T-helper 1 cell (primary cell): ENCODE results near the gene ATRNL1.
"Not testable (repeated sequence)": the region's sequence is repeated elsewhere in the genome, so short reads cannot be mapped to it uniquely, and the experiment has no call there.

Source experiments
- DNase-seq, 5 donors: peaks; one replicate each; pipeline ENCODE4 v3.0.0-alpha.2; 2012 to 2020

ATRNL1 gene

DNA sequence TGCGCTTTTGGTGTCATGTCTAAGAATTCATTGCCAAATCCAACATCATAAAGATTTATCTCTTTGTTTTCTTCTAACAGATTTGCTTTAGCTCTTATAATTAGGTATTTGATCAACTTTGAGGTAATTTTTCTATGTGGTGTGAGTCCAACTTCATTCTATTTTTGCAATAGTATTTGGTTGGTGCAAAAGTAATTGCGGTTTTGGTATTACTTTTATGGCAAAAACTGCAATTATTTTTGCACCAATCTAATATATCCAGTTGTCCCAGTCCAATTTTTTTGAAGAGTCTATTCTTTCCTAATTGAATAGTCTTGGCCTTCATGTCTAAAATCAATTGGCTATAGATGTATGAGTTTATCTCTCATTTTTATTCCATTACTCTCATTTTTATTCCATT, 535.5 kb downstream of the ATRNL1 start:
- no peak for DNase-seq

DNA sequence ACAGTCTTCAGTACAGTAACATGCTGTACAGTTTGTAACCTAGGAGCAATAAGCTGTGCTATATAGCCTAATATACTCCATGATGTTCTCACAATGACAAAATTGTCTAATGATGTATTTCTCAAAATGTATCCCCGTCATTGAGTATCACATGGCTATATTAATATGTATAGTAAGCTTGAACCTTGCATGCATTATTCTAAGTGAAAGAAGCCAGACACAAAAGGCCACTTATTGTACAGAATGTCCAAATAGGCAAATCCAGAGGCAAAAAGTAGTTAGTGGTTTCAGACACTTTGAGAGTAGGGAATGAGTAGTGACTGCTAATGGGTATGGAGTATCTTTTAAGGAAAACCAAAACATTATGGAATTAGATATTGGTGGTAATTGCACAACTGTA, 545.1 kb downstream of the ATRNL1 start:
- DNase-seq: no peak

DNA sequence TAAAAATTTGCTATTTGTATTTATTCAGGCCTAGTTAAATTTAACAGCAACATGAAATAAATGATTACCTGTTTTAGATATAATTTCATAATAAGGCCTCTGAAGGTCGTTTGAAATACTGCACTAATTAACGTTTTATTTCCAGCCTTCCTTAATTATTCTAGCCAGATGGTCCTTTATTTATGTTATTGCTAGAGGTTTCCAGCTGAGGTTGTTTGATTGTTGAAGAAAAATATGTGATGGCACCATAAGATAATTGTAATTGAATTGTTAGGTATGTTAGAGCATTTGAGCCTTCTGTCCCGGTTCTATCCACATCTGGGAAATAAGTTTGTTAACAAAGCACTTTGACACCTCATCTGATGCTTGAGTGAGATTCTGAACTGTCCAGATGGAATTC, 556.1 kb downstream of the ATRNL1 start:
- DNase-seq: no peak

DNA sequence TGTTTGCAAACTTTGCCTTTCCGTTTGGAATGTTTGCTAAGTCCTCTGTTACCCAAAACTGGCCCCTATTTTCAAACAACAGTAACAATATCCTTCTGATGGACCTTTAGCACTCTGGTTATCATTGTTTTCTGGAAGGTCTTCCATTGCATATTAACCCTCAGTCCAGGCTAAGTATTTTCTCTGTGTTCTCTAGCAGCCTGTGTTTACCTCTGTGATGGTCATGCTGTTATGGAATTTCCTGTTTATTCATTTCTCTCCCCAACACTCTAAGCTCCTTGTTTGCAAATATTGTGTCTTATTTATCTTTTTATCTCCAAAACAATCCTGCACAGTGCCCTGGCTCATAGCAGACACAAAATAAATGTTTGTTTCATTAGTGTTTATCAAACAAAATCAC, 560.3 kb downstream of the ATRNL1 start:
- no peak for DNase-seq

DNA sequence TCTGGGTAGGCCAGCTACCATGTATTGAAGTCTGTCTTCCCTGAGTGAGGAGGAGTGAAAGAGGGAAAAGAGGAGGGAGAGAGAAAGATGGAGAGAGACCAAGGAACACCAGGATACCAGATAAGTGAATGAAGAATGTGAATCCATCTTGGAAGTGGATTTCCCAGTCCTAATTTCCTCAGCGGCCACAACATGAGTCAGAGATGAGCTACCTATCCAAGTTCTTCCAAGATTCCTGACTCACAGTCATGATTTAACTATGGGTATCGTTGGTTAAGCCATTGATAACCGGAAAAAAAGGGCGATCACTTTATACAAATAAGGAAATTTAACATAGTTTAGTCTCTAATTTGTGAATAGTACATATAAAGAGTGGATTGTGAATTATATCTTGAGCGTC, 561.8 kb downstream of the ATRNL1 start:
- DNase-seq: no peak

DNA sequence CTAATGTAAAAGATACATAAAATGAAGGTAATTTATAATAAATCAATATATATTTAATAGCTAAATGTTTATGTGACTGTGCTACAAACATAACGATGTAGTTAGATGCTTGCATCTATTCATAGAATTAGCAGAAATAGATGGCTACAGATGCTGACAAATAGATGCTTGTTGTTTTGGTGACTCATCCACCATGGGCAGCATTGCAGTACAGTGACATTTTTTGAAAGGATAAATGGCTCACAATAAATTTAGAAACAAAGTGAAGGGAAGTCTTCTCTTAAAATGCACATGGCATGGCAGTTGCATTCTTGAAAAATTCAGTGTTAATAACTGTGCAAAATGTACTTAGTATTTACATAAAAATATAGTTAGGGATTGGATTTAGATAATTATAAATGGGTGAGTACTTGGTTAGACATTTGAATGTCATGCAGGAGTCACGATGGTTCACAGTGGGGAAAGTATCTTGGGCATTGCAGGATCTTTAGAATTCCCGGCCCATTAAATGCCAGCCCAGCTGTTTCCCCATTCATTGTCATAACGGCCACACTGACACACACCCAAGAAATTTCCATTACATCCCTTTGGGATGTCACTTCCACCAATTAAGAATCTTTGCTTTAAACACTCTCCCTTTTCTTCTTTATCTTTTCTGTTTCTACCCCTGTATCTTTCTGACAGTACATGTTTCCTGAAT, 564.1 kb downstream of the ATRNL1 start:
- no peak for DNase-seq

DNA sequence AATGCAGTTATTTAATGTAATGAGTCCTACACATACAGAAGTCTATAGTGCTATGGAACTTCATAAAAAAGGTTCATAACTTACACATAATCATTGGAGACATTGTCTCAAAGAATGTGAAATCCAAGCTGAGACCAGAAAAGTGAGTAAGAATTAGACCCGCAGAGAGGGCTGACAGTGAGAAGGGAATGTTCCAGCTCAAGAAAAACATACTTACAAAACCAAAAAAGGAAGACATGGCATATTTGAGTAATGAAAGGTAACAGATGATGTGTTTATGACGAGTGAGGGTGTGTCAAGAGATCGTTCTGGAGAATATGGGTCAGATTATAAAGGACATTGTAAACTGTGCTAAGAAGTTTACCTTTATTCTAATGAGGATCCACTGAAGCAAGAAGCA, 566.5 kb downstream of the ATRNL1 start:
- DNase-seq: no peak

DNA sequence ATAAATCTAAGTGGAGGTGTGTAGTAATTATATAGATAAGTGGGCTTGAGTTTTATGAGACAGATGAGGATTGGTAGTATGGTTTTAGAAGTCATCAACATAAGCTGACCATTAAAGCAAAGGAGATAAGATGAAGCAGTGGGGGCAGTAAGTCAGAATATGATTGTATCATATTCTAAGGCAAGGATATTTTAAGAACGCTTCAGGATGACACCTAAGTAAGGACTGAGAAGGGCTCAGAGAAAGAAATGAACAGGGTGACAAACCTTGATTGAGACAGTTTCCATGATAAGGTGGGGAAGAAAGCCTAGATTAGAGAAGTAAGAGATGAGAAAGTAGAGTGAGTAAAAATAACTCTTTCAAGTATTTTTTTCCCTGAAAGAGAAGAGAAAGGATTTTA, 567.2 kb downstream of the ATRNL1 start:
- no peak for DNase-seq

DNA sequence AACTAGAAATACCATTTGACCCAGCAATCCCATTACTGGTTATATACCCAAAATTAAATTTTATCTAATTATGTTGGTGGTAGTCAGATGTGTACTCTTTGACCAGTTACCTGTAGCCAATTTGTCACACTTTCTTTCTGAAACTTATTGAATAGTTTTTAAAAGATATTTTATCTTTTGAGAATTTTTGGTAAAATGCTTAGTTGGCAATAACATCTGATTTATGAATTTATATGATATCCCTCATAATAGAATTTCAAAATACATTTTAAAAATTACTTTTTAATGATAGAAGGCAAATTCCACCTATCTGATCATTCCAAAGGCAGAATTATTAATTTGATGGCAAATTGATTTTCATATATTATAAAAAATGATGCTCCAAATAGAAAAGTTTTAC, 569.3 kb downstream of the ATRNL1 start:
- no peak for DNase-seq

DNA sequence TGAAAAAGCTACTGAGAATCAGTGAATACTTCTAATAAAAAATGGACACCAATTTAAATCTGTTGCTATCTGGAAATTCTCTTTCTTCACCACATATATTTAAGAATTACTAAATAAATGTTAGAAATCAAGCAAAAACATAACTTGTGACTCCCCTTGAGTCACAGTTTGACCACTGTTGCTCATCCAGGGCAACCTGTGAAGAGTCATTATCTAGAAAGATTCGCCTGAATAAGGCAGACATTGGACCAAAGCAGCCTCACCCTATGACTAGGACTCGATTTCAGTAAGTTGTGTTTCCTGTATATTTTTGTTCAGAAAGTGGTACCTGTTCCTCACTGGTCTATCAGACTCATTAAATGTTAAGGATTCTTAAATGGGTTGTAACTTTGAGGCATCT, 572.4 kb downstream of the ATRNL1 start:
- no peak for DNase-seq

DNA sequence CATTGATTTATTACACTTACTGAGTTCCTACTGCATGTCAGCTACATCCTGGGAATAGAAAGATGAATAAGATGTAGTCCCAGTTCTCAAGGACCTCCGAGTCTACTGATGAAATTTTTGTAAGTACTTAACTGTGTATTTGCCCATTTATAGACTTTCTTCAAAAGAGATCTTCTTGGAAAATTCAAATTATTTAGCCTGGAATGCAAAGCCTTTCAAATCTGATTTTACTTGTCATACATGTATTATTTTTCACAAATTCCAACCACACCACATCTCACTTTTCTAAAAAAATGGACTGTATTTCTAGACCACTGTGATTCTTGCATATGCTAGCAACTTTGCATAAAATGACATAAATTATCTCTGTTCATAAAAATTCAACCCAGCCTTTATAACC, 581.3 kb downstream of the ATRNL1 start:
- no peak for DNase-seq

DNA sequence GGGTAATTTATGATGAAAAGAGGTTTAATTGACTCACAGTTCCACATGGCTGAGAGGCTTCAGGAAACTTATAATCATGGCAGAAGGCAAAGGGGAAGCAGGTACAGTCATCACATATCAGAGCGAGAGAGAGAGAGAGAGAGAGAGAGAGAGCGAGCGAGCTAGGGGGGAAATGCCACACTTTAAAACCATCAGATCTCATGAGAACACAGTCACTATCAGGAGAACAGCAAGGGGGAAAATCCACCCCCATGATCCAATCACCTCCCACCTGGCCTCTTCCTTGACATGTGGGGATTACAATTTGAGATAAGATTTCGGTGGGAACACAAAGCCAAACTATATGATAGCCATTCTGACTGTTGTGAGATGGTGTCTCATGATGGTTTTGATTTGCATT, 603.6 kb downstream of the ATRNL1 start:
- DNase-seq: no peak

DNA sequence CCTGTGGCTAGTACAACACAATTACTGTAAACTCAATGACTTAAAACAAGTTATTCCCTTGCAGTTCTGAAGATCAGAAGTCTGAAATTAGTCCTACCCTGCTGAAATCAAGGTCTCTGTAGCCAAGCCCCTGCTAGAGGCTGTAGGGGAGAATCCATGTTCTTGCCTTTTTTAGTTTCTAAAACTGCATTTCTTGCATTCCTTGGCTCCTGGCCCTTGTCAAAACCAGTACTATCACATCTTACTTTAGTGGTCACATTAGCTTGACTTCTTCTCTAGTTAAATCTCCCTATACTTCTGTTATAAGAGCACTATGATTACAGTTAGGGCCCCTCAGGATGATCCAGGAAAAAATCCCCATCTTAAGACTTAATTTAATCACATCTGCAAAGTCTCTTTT, 612.9 kb downstream of the ATRNL1 start:
- no peak for DNase-seq

DNA sequence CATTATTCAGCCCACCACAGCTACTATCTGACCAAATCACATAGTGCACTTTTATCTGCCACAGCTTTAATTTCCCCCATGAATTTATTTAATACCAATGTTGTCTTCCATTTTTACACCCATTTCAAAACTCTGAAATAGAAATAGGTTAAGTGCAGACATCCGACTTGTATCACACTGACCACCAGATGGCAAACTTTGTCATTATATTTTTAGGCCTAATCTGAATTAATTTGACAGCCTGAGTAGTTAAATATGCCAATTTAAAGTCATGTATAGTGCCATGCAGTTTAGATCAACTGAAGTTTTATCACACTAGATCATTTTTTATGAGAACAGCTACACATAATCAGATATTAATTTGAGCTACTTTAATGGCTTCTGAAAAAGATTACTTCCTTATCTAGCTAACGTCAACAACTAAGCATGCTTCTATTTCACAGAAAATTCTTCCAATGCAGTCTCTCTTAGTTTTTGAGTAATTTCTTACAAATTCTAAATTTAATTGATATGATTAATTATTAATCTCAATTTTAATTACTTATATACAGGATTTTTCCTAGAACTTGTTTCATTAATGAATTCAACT, 613.4 kb downstream of the ATRNL1 start:
- DNase-seq: no peak

DNA sequence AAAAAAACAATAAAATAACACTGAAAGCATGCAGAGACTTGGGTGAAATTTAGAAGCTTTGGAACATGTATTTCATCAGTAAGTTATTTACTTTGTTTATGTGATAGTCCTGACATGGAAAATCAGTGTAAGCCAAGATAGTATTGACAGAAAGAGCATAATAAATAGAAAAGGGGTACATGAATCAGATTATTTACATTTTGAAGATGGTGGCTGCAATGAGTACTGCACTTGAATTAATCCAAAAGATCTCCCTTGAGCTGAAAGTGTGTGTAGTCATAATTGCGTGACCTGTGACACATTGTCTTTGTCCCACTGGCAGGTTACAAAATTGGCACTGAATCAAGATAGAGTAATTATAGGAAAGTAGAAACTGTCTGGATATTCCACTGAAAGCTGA, 617.0 kb downstream of the ATRNL1 start:
- DNase-seq: no peak

DNA sequence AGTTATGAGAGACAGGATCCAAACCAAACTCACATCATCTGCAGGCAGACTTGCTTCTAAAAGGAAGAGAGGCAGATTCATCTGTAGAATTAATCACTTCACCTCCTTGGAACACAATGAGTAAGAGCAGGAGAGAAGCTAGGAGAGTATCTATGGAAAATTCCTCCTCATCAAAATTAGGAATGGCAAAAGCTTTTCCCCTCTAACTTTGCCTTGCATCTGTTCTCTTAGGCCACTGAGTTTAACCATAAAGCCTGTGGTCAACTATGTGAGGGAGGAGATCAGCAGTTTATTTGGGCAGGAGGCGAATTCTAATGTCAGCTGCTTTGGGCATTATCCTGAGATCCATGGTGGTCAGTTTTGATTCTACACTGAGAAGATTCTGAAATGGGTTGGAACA, 618.1 kb downstream of the ATRNL1 start:
- no peak for DNase-seq

DNA sequence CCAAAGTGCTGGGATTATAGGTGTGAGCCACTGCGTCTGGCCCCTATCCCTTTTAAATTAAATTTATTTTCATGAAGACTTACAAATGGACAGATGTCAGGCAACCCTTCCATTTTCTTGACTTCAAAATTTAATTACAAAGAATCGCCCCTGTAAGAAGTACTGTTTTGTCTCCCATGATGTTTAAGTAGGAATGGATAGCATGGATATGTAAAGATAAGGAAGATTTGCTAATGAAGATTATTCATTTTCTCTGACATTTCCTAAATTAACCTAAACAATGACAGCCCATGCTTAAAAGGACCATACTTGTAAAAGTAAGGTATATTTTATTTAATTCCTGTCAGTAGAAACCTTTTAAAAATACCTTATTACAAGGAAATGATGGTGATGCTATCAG, 627.0 kb downstream of the ATRNL1 start:
- no peak for DNase-seq

DNA sequence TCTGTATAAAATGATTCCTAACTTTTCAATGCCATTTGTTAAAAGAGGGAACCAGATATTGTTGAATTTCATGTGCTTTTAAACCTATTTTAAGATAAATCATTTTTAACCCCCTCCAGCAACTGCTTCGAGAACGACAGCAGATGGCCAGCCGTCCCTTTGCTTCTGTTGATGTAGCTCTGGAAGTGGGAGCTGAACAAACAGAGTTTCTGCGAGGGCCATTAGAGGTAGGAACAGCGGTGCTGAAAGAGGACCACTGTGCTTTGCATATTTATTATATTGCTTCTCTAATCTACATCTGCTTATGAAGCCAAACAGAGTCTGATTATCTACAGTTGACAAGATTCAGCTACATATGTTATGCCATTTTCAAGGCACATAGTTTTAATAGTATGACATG, 634.0 kb downstream of the ATRNL1 start:
- no peak for DNase-seq

DNA sequence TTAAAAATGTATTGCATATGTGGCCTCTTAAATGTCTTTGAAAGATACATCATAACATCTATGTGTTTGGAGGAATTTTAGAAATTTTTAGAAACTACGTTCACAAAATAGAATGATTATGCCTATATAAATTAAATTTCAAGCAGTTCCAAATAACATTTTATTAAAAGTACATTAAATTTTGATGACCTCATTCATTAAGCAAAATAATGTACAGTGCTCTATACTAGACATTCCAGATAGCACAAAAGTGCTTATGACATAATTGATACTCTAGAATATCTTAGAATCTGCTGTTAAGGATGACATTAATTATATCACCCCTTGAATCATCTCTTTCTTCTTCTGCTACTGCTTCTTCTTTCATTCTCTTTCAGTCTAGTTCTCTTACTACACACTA, 650.9 kb downstream of the ATRNL1 start:
- no peak for DNase-seq

DNA sequence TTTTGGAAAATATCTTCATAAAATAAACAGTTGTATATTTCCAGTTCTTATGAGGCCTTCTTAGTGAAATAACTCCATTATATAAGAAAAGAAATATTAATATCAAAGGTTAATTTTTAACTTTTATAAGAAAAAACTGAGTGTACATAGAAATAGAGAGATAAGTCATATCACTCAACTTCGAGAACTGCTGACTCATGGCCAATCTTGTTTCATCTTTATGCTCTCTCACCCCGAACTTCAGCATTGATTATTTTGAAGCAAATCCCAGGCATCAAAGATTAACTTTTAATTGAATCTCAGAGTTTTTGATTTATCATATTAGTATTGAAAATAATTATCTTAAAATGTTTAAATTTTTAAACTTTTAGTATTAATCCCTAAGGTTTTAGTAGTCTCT, 652.8 kb downstream of the ATRNL1 start:
- no peak for DNase-seq

DNA sequence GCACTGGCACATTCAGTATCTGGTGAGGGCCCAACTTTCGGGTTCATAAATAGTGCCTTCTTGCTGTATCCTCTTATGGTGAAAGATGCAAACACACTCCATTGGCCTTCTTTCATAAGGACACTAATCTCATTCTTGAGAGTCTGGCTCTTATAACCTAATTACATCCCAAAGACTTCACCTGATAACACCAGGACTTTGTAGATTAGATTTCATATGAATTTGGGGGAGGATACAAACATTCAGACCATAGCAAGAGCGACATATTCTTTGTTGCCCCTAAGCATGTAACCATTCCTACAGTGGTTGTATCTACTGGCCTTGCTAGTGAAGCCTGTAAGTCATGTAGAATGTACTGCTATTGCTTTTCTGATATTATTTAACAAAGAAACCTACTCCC, 654.6 kb downstream of the ATRNL1 start:
- no peak for DNase-seq

DNA sequence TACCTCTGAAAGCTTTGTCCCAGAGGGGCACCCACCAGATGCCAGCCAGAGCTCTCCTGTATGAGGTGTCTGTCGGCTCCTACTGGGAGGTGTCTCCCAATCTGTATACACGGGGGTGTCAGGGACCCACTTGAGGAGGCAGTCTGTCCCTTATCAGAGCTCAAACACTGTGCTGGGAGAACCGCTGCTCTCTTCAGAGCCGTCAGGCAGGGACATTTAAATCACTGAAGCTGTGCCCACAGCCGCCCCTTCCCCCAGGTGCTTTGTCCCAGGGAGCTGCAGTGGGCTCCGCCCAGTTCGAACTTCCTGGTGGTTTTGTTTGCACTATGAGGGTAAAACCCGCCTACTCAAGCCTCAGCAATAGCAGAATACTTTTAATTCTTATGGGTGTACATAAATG, 665.3 kb downstream of the ATRNL1 start:
- DNase-seq: not testable (repeated sequence)

DNA sequence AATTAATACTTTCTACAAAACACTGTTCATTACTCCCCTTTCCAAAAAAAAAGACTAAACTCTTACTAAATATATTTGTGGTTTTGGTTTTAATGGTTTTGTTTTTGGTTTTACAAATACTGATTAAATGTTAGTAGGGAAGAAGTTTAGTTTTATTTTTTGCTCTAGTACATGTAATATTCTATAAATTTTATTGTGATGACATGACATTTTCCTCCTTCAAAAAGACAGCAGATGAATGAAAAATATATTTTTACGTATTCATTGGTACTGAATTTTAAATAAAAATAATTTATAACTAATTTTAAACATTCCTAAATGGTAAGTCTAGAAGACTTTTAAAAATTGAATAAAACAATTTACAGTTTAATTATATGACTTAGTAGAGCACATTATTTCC, 667.0 kb downstream of the ATRNL1 start:
- no peak for DNase-seq

DNA sequence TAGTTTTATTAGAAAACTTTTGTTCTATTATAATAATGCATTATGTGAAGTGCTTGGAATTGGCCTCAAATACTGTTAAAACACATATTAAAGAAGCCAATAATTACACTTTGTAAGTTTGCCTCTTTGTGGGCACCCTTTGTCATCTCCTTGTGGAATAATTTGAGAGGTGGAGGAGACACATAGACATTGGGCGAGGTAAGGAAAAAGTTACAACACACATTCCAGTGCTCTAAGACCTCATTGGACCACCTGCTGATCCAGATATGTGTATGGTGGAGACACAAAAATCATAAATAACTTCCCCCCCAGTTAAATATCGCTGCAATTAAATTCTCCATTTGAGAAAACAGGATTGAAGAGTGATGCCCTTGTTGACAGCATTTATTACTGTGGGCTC, 668.0 kb downstream of the ATRNL1 start:
- DNase-seq: no peak

DNA sequence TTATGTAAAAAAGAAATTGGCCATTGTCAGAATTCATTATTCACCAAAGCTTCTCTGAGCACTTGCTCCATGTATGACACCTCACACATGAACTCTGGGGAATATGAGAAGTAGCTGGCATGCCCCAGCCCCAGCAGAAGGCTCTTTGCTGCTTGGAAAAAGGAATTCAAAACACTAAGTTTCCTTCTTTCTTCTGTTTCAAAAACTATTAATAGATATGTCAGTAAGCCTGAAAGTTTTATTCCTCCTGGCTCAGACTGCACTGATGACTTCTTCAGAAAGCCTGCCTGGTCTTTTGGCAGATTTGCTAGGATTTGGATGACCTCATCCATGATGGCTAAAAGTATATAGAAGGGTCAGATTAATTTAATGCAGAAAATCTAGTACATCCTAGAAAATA, 668.9 kb downstream of the ATRNL1 start:
- DNase-seq: no peak
